ENCODE data around the gene NAB2.

DNA sequence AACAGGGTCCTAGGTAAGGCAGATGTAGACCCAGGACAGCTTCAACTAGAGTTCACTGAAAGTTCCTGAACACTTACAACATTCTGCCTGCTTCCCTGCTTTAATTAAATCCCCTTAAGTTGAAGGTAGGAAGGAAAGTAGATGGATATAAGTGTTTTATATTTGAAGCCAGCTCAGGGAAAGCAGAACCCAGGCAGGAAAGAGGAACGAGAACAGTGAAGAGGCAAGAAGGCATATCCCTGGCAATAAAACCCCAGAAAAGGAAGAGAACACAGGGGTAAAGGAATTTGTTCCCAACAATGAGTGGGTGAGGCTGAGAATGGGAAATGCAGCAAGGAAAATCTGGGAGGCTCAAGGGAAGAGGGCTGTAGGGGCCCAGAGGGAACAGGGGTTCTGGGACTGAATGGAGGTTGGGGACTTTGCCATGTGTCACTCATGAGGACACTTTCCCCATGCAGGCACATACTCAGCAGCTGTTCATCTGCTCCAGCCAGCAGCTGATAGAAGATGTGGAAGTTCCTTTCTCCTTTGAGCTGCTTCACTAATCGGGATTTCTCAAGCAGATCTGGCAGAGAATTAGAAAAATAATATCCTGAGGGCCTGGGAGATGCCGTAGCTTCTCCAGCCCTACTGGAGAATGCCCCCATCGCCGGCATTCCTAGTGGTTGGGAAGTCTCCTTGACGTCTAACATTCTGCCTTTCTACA is 42.7 kb upstream of the NAB2 start:
- TF ChIP-seq, protein P1, sequence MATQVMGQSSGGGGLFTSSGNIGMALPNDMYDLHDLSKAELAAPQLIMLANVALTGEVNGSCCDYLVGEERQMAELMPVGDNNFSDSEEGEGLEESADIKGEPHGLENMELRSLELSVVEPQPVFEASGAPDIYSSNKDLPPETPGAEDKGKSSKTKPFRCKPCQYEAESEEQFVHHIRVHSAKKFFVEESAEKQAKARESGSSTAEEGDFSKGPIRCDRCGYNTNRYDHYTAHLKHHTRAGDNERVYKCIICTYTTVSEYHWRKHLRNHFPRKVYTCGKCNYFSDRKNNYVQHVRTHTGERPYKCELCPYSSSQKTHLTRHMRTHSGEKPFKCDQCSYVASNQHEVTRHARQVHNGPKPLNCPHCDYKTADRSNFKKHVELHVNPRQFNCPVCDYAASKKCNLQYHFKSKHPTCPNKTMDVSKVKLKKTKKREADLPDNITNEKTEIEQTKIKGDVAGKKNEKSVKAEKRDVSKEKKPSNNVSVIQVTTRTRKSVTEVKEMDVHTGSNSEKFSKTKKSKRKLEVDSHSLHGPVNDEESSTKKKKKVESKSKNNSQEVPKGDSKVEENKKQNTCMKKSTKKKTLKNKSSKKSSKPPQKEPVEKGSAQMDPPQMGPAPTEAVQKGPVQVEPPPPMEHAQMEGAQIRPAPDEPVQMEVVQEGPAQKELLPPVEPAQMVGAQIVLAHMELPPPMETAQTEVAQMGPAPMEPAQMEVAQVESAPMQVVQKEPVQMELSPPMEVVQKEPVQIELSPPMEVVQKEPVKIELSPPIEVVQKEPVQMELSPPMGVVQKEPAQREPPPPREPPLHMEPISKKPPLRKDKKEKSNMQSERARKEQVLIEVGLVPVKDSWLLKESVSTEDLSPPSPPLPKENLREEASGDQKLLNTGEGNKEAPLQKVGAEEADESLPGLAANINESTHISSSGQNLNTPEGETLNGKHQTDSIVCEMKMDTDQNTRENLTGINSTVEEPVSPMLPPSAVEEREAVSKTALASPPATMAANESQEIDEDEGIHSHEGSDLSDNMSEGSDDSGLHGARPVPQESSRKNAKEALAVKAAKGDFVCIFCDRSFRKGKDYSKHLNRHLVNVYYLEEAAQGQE (IDR thresholded peaks at IDR 0.05; ENCODE audit: low read depth) = no peak
- TF ChIP-seq RAD21 (IDR thresholded peaks at IDR 0.05; ENCODE audit: low read depth) (no peak), EGR1 (IDR thresholded peaks at IDR 0.05) (no peak), TAF1 (IDR thresholded peaks at IDR 0.05; ENCODE audit: low read depth) (no peak), EP300 (IDR thresholded peaks at IDR 0.05; ENCODE audit: borderline replicate concordance) (no peak), TCF12 (IDR thresholded peaks at IDR 0.05; ENCODE audit: low read depth) (no peak), YY1 (IDR thresholded peaks at IDR 0.05; ENCODE audit: low read depth) (no peak), CEBPB (IDR thresholded peaks at IDR 0.05) (no peak)
- TF ChIP-seq, protein P2, sequence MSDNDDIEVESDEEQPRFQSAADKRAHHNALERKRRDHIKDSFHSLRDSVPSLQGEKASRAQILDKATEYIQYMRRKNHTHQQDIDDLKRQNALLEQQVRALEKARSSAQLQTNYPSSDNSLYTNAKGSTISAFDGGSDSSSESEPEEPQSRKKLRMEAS (IDR thresholded peaks at IDR 0.05) = no peak

Data from Ishikawa (cell line).